ENCODE measurements around the gene SLC8A1. TPM values are rescaled to one million over a fixed set of nuclear protein-coding genes. Genes with fewer than 3 reads are reported as not detected.

The SLC8A1 gene
- total and polyA plus RNA-seq, 10 of the 15 experiments (the other 5 are each of a cell fraction or from before 2014, with no cell fraction given), result under 0.01 to 1.2 (median 0.01) TPM; not detected in 3

GRCh38 chr2:40373111-40373510 lies 78.8 kb downstream of the SLC8A1 start (continued):
- TF ChIP-seq BCLAF1 (IDR thresholded peaks at IDR 0.05) (no peak), IRF3 (IDR thresholded peaks at IDR 0.05) (no peak)

- WGBS (ENCODE audit: insufficient coverage, insufficient replicate concordance, low lambda C conversion rate, missing lambda C conversion rate), result 37% methylated on average over 5 of the region's 5 CpGs
- ChIA-PET RAD21 (ENCODE audit: unreplicated experiment) (no interaction called here), CTCF (no interaction called here), POLR2A (no interaction called here), SMC1A (ENCODE audit: uncharacterized antibody, unreplicated experiment) (no interaction called here)
- in situ Hi-C loops (cut with MboI) (no loop called here), intact Hi-C loops (cut with micrococcal nuclease; ENCODE audit: unreplicated experiment) (no loop called here)
- Histone ChIP-seq H2AFZ (ENCODE audit: control insufficient read depth, low read depth, low read length) (no peak overlapping the region), H3K9ac (ENCODE audit: control insufficient read depth, insufficient read depth, low read length) (no peak overlapping the region), H3K36me3 (ENCODE audit: control insufficient read depth in 2 of 2, insufficient read depth in 2 of 2, low read length in 1 of 2) (no peaks in the 10 kb centered on the region), H3K9me3 (replicated peaks; ENCODE audit: control insufficient read depth, insufficient read depth, low read length) (no peaks in the 10 kb centered on the region), H3K27me3 (replicated peaks in 1 of 2; ENCODE audit: control insufficient read depth in 2 of 2, insufficient read depth in 2 of 2, low read length in 1 of 2) (no peaks in the 10 kb centered on the region), H3K4me1 (ENCODE audit: control insufficient read depth, insufficient read depth, low read length) (no peaks in the 10 kb centered on the region), H3K27ac (ENCODE audit: control insufficient read depth, insufficient read depth) (no peak overlapping the region), H3K4me3 (no peak overlapping the region), H3K79me2 (ENCODE audit: control insufficient read depth, insufficient read depth, low read length) (no peaks in the 10 kb centered on the region), H4K20me1 (ENCODE audit: control insufficient read depth, insufficient read depth) (no peaks in the 10 kb centered on the region), H3K4me2 (ENCODE audit: control insufficient read depth, insufficient read depth) (no peak overlapping the region)
- TF ChIP-seq ZBED1 (IDR thresholded peaks at IDR 0.05; ENCODE audit: borderline replicate concordance), result no peak
- TF ChIP-seq ZSCAN29 (IDR thresholded peaks at IDR 0.05), result no peak
- no peak for TF ChIP-seq MXI1 (IDR thresholded peaks at IDR 0.05; ENCODE audit: low read depth, low read length)
- no peak for TF ChIP-seq BRCA1 (IDR thresholded peaks at IDR 0.05; ENCODE audit: low read depth, low read length)
- no peak for TF ChIP-seq CHD4 (IDR thresholded peaks at IDR 0.05)
- no peak for TF ChIP-seq SUZ12 (IDR thresholded peaks at IDR 0.05; ENCODE audit: unreplicated experiment)
- no peak for TF ChIP-seq MEF2A (IDR thresholded peaks at IDR 0.05; ENCODE audit: insufficient read depth, low read depth, low read length)
- no peak for TF ChIP-seq NR2F1 (conservative IDR thresholded peaks at IDR 0.05)
- TF ChIP-seq ZNF274 (IDR thresholded peaks at IDR 0.05; ENCODE audit: insufficient read depth, insufficient read length), result no peak
- no peak for TF ChIP-seq FOXK2 (IDR thresholded peaks at IDR 0.05)
- TF ChIP-seq STAT1 (conservative IDR thresholded peaks at IDR 0.05), result no peak
- TF ChIP-seq TCF7 (IDR thresholded peaks at IDR 0.05; ENCODE audit: borderline replicate concordance), result no peak
- no peak for TF ChIP-seq SMAD5 (IDR thresholded peaks at IDR 0.05; ENCODE audit: low read depth)
- no peak for TF ChIP-seq PKNOX1 (IDR thresholded peaks at IDR 0.05)
- TF ChIP-seq NR2C1 (IDR thresholded peaks at IDR 0.05), result no peak
- no peak for TF ChIP-seq RCOR1 (conservative IDR thresholded peaks at IDR 0.05; ENCODE audit: low read depth, low read length)
- TF ChIP-seq MEF2B (IDR thresholded peaks at IDR 0.05; ENCODE audit: partially characterized antibody, poor library complexity, severe bottlenecking), result no peak
- ATAC-seq (no peak), DNase-seq (ENCODE audit: low read depth, low spot score) (no peak), FAIRE-seq (no peak)
- BruUV-seq (replicated peaks), result no TSS peak
Measured at GRCh38 chr2:40372283-40372985, 79.5 kb downstream of the SLC8A1 start.

Measured in GM12878 (cell line).